HG02642 (cell line): ENCODE measurements around the gene ST3GAL3.
A peak's percentile ranks its signal among the peaks of the same experiment; 100 is the strongest.

ENCODE experiments used
- ATAC-seq: cut with Tn5 transposase; IDR thresholded peaks from one replicate; pipeline ENCODE4 v1.9.1; 2021; ENCODE audit warnings: mild to moderate bottlenecking; ENCODE audit not compliant: unreplicated experiment, poor library complexity

Gene ST3GAL3

GRCh38 chr1:43842175-43842498, 134.8 kb downstream of the ST3GAL3 start:
- ATAC-seq: no peak

GRCh38 chr1:43843684-43844083, 136.3 kb downstream of the ST3GAL3 start:
- ATAC-seq: no peak

GRCh38 chr1:43844114-43844513, 136.8 kb downstream of the ST3GAL3 start:
- ATAC-seq: no peak

GRCh38 chr1:43847290-43847689, 140.0 kb downstream of the ST3GAL3 start:
- no peak for ATAC-seq

GRCh38 chr1:43847882-43848281, 140.5 kb downstream of the ST3GAL3 start:
- ATAC-seq: no peak

GRCh38 chr1:43849670-43850069, 142.3 kb downstream of the ST3GAL3 start:
- no peak for ATAC-seq

- ATAC-seq: no peak
These were observed 143.4 kb downstream of the ST3GAL3 start for GRCh38 chr1:43850591-43851233.

GRCh38 chr1:43851561-43852338, 144.4 kb downstream of the ST3GAL3 start:
- no peak for ATAC-seq

GRCh38 chr1:43853161-43853921, 146.0 kb downstream of the ST3GAL3 start:
- peak; percentile 52 for ATAC-seq

- ATAC-seq: no peak
These were observed 147.1 kb downstream of the ST3GAL3 start for GRCh38 chr1:43854473-43854872.

- no peak for ATAC-seq
These were observed 148.9 kb downstream of the ST3GAL3 start for GRCh38 chr1:43856188-43856587.

GRCh38 chr1:43857163-43857562, 149.8 kb downstream of the ST3GAL3 start:
- ATAC-seq: no peak

- no peak for ATAC-seq
These were observed 151.0 kb downstream of the ST3GAL3 start for GRCh38 chr1:43858324-43858723.

- no peak for ATAC-seq
These were observed 154.0 kb downstream of the ST3GAL3 start for GRCh38 chr1:43861337-43861736.

GRCh38 chr1:43861988-43862735, 154.8 kb downstream of the ST3GAL3 start:
- no peak for ATAC-seq

GRCh38 chr1:43864111-43865045, 157.0 kb downstream of the ST3GAL3 start:
- no peak for ATAC-seq

- ATAC-seq: no peak
These were observed 158.9 kb downstream of the ST3GAL3 start for GRCh38 chr1:43866201-43866600.

- ATAC-seq: no peak
These were observed 160.8 kb downstream of the ST3GAL3 start for GRCh38 chr1:43867976-43868740.

- ATAC-seq: no peak
These were observed 161.4 kb downstream of the ST3GAL3 start for GRCh38 chr1:43868741-43869067.
